HCT116 (cell line): ENCODE measurements around the gene MADD.

ENCODE experiments used
- ATF3 ChIP-seq: IDR thresholded peaks from 2 replicates; pipeline ENCODE4 v1.6.1; 2012
- CTCF ChIP-seq, 3 experiments: fragments of 200-600 bp in 1 of 3; sonication (generic) in 1 of 3; IDR thresholded peaks in 2 of 3; conservative IDR thresholded peaks in 1 of 3; 2 replicates each; pipeline ENCODE4 v1.5.1; 2012 to 2017; ENCODE audit warnings: low read depth in 2 of 3, low read length in 2 of 3, antibody characterized with exemption in 1 of 3, borderline replicate concordance in 1 of 3, control low read depth in 1 of 3, mild to moderate bottlenecking in 1 of 3, mixed read lengths in 1 of 3, mixed run types in 1 of 3, moderate library complexity in 1 of 3; ENCODE audit not compliant: insufficient read depth in 1 of 3
- EZH2phosphoT487 ChIP-seq: fragments of 200-600 bp; IDR thresholded peaks from 2 replicates; pipeline ENCODE4 v1.6.1; 2018; ENCODE audit warnings: antibody characterized with exemption, borderline replicate concordance
- JUND ChIP-seq: IDR thresholded peaks from 2 replicates; pipeline ENCODE4 v1.6.1; 2012
- POLR2A ChIP-seq: IDR thresholded peaks from 2 replicates; pipeline ENCODE4 v1.7.0; 2011; ENCODE audit warnings: borderline replicate concordance; ENCODE audit not compliant: insufficient read depth, insufficient read length; ENCODE audit errors: extremely low read depth
- POLR2AphosphoS5 ChIP-seq: IDR thresholded peaks from 2 replicates; pipeline ENCODE4 v1.6.1; 2011; ENCODE audit warnings: mild to moderate bottlenecking, low read depth, low read length, moderate library complexity
- REST ChIP-seq: IDR thresholded peaks from 2 replicates; pipeline ENCODE4 v1.6.1; 2012; ENCODE audit warnings: low read depth
- YY1 ChIP-seq: IDR thresholded peaks from 2 replicates; pipeline ENCODE4 v1.6.1; 2011; ENCODE audit warnings: low read length, low read depth, moderate library complexity, mild to moderate bottlenecking; ENCODE audit not compliant: insufficient replicate concordance; ENCODE audit errors: extremely low read depth

- no peak for TF ChIP-seq POLR2AphosphoS5
- TF ChIP-seq EZH2phosphoT487, result no peak
- no peak for TF ChIP-seq CTCF (IDR thresholded peaks at IDR 0.05 in 2 of 3, conservative IDR thresholded peaks at IDR 0.05 in 1 of 3; ENCODE audit: borderline replicate concordance in 1 of 3, insufficient read depth in 1 of 3, low read depth in 2 of 3, low read length in 2 of 3)
- TF ChIP-seq REST, result no peak
- no peak for TF ChIP-seq JUND
- no peak for TF ChIP-seq POLR2A
- TF ChIP-seq ATF3, result no peak
- no peak for TF ChIP-seq YY1
These were observed 67.4 kb downstream of the MADD start for GRCh38 chr11:47337229-47337924.
